Activated naive CD8-positive, alpha-beta T cell treated with anti-CD3 and anti-CD28 coated beads, Interleukin-2, amount 50 U/mL, for 24 hours (primary cell): ENCODE measurements around the gene ANXA7.
"Not testable (repeated sequence)": the region's sequence is repeated elsewhere in the genome, so short reads cannot be mapped to it uniquely, and the experiment has no call there.

Source experiments
- ATAC-seq: fragments of 150-1000 bp; cut with Tn5 transposase; one replicate; pipeline ENCODE4 v1.10.0; 2021
- DNase-seq: peaks from one replicate; pipeline ENCODE4 v3.0.0; 2021
- H3K27ac Mint-ChIP-seq: one replicate; pipeline ENCODE4 v1.8.0; 2021; ENCODE audit warnings: mild to moderate bottlenecking, mixed read lengths
- H3K27me3 Mint-ChIP-seq: one replicate; pipeline ENCODE4 v1.8.0; 2021; ENCODE audit warnings: mixed read lengths
- H3K36me3 Mint-ChIP-seq: one replicate; pipeline ENCODE4 v1.8.0; 2021; ENCODE audit warnings: low read depth, mixed read lengths
- H3K4me1 Mint-ChIP-seq: one replicate; pipeline ENCODE4 v1.8.0; 2021; ENCODE audit warnings: mixed read lengths
- H3K4me3 Mint-ChIP-seq: one replicate; pipeline ENCODE4 v1.8.0; 2021; ENCODE audit warnings: mild to moderate bottlenecking, moderate library complexity, mixed read lengths
- H3K9me3 Mint-ChIP-seq: one replicate; pipeline ENCODE4 v1.8.0; 2021; ENCODE audit warnings: mixed read lengths

Gene ANXA7

DNA sequence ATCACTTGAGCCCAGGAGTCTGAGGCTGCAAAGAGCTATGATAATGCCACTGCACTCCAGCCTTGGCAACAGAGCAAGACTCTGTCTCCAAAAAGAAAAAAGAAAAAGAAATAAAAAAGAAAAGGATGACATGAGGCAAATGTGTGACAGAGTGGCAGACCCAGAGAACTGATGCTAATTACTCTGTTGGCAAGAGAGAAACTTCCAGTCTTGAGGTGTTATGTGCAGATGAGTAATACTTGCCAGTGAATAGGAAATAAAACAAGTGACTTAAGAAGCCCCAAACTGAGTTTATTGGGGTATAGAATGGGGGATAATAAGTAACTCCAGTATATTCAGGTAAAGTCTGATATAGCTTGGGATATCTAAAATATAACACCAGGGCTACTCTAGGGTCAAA lies 9.5 kb upstream of the ANXA7 start:
- Mint-ChIP-seq H3K36me3 (peaks cover 31% of the 10 kb centered on the region), H3K27ac (no peak overlapping the region)
- ATAC-seq: peak; percentile 46

DNA sequence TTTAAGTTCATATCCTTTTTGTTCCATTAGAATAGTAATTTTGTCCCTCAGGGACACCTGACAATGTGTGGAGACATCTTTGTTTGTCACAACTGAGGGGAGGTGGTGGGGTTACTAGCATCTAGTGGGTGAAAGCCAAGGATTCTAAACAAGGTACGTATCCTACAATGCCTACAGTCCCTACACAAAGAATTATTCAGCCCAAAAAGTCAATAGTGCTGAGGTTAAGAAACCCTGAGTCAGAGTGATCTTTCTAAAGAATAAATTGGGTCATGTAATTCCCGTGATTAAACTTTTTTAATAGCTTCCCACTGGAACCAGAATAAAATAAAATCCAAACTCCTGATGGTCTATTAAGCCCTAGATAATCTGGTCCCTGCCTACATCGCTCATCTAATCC lies 2.7 kb upstream of the ANXA7 start:
- no peak overlapping the region for H3K27ac Mint-ChIP-seq
- no peak overlapping the region for H3K4me3 Mint-ChIP-seq
- H3K36me3 Mint-ChIP-seq: peaks cover 9% of the 10 kb centered on the region
- peaks cover 7% of the 10 kb centered on the region for H3K27me3 Mint-ChIP-seq
- peaks cover 32% of the 10 kb centered on the region for H3K4me1 Mint-ChIP-seq
- H3K9me3 Mint-ChIP-seq: no peaks in the 10 kb centered on the region
- ATAC-seq: no peak
- no peak for DNase-seq

More for the DNA sequence above, 9.5 kb upstream of the ANXA7 start:
- Mint-ChIP-seq H3K4me3 (no peak overlapping the region), H3K9me3 (no peaks in the 10 kb centered on the region), H3K27me3 (no peaks in the 10 kb centered on the region), H3K4me1 (peaks cover 13% of the 10 kb centered on the region)
- DNase-seq: no peak

DNA sequence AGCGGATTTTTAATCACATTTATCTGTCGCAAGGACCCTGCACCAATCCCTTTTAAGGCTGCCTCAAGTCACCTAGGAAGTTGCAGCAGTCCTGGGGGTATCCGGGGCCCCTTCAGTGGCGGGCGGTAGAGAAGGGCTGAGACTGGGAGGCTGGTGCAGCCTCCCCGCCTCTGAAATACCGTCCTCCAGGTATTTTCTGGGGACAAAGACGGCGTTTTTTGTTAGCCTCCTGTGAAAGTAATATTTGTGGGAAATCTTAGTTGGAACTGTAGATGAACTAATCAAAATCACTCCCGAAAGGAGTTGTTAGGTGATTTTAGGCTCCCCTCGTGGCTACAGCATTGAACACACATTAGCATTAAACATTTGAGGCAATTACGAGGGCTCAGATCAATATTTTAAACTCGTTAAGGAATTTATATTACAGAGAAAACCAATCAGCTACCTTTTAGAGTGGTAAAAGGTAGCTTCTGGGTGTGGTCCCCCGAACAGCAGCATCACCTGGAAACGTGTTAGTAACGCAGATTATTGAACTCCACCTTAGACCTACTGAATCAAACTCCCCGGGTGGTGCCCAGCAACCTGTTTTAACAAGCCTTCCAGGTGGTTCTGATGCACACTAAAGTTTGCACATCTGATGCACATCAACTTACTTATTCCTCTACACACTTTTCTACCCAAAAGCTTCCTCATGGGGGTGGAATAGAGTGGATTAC lies 530 bp upstream of the ANXA7 start:
- peaks cover 24% of the 10 kb centered on the region for H3K36me3 Mint-ChIP-seq
- peaks cover 52% of the 10 kb centered on the region for H3K4me1 Mint-ChIP-seq
- peaks cover 7% of the 10 kb centered on the region for H3K27me3 Mint-ChIP-seq
- H3K27ac Mint-ChIP-seq: peak overlapping the region; percentile 83
- ATAC-seq (no peak), DNase-seq (no peak)
- H3K9me3 Mint-ChIP-seq: no peaks in the 10 kb centered on the region
- H3K4me3 Mint-ChIP-seq: peak overlapping the region; percentile 95

DNA sequence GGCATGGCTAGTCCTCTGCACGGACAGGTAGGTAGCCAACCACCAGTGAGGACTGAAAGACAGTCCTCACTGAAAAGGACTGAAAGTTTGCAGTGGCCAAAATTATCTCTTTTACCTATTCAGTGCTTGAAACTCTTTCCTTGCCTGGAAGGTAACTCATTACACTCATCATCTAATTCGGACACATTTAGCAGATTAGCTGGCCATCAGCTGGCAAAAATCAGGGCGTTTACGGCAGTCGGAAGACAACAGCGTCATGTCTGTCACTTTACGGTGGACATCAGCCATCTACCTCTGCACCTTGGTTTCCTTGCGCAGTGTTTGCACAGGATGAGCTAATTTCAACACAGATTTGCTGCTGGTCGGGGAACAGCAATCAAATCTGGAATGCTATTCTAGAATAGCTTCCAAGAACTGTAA lies 740 bp downstream of the ANXA7 start:
- peaks cover 26% of the 10 kb centered on the region for H3K36me3 Mint-ChIP-seq
- peak; percentile 33 for ATAC-seq

DNA sequence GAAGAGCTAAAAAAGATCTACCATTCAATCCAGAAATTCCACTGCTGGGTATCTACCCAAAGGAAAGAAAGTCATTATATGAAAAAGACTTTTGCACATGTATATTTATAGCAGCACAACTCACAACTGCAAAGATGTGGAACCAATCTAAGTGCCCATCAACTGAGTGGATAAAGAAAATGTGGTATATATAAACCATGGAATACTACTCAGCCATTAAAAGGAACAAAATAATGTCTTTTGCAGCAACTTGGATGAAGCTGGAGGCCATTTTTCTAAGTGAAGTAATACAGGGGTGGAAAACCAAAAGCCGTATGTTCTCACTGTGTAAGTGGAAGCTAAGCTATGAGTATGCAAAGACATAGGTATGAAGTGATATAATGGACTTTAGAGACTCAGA lies 3.0 kb downstream of the ANXA7 start:
- H3K4me3 Mint-ChIP-seq: no peak overlapping the region
- no peaks in the 10 kb centered on the region for H3K9me3 Mint-ChIP-seq
- H3K4me1 Mint-ChIP-seq: peaks cover 78% of the 10 kb centered on the region
- ATAC-seq (no peak), DNase-seq (no peak)
- peaks cover 7% of the 10 kb centered on the region for H3K27me3 Mint-ChIP-seq
- peaks cover 38% of the 10 kb centered on the region for H3K36me3 Mint-ChIP-seq
- H3K27ac Mint-ChIP-seq: no peak overlapping the region

More for the DNA sequence above, 740 bp downstream of the ANXA7 start:
- no peaks in the 10 kb centered on the region for H3K9me3 Mint-ChIP-seq
- peaks cover 63% of the 10 kb centered on the region for H3K4me1 Mint-ChIP-seq
- peaks cover 7% of the 10 kb centered on the region for H3K27me3 Mint-ChIP-seq
- peak; percentile 41 for DNase-seq
- H3K4me3 Mint-ChIP-seq: peak overlapping the region; percentile 95
- H3K27ac Mint-ChIP-seq: peak overlapping the region; percentile 97

DNA sequence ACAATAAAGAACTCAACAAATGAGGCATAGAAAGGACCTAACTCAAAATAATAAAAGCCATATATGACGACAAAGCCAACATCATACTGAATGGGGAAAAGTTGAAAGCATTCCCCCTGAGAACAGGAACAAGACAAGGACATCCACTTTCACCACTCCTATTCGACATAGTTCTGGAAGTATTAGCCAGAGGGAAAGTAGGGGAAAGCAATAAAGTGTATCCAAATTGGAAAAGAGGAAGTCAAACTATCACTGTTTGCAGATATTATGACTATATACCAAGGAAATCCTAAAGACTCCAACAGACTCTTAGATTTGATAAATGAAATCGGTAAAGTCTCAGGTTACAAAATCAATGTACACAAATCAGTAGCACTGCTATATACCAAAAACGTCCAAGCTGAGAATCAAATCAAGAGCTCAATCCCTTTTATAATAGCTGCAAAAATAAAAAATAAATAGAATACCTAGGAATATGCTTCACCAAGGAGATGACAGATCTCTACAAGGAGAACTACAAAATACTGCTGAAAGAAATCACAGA lies 4.8 kb downstream of the ANXA7 start:
- ATAC-seq (no peak), DNase-seq (no peak)
- H3K36me3 Mint-ChIP-seq: peaks cover 38% of the 10 kb centered on the region
- no peaks in the 10 kb centered on the region for H3K9me3 Mint-ChIP-seq
- H3K4me3 Mint-ChIP-seq: no peak overlapping the region
- H3K27ac Mint-ChIP-seq: no peak overlapping the region
- peaks cover 76% of the 10 kb centered on the region for H3K4me1 Mint-ChIP-seq
- H3K27me3 Mint-ChIP-seq: no peaks in the 10 kb centered on the region

DNA sequence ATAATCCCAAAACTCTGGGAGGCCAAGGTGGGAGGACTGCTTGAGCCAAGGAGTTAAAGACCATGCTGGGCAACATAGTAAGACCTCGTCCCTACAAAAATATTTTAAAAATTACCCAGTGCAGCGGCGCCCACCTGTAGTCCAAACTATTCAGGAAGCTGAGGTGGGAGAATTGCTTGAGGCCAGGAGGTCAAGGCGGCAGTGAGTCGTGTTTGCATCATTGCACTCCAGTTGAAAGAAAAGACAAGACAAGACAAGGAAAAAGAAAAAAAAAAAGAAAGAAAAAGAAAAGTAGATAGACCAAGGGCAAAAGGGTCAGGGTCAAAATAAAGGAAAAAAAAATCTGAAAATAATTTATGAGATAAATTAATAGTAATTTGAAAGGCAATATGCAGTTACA lies 5.8 kb downstream of the ANXA7 start:
- no peak overlapping the region for H3K4me3 Mint-ChIP-seq
- no peaks in the 10 kb centered on the region for H3K9me3 Mint-ChIP-seq
- ATAC-seq (no peak), DNase-seq (no peak)
- H3K27me3 Mint-ChIP-seq: no peaks in the 10 kb centered on the region
- no peak overlapping the region for H3K27ac Mint-ChIP-seq
- peaks cover 78% of the 10 kb centered on the region for H3K4me1 Mint-ChIP-seq
- peaks cover 38% of the 10 kb centered on the region for H3K36me3 Mint-ChIP-seq

DNA sequence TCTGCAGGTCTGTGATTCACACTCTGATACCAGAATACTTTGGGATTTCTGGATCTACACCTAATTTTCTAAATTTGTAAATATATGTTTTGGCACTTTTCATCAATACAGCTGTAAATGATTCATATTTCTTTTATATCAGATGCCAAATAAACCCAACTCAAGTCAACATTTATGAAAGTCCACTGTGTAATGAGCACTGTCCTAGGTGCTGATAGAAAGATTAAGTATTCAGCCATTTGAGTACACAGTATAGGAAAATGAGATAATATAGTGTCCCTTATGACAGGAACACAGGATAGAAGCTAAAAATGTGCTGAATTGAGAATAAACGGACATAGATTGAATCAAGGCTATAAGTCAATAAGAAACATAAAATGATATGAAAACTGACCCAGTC lies 6.4 kb downstream of the ANXA7 start:
- Mint-ChIP-seq H3K27me3 (no peaks in the 10 kb centered on the region), H3K4me3 (no peak overlapping the region), H3K9me3 (no peaks in the 10 kb centered on the region), H3K27ac (no peak overlapping the region), H3K36me3 (peaks cover 34% of the 10 kb centered on the region), H3K4me1 (peaks cover 73% of the 10 kb centered on the region)
- DNase-seq: no peak
- ATAC-seq: no peak

DNA sequence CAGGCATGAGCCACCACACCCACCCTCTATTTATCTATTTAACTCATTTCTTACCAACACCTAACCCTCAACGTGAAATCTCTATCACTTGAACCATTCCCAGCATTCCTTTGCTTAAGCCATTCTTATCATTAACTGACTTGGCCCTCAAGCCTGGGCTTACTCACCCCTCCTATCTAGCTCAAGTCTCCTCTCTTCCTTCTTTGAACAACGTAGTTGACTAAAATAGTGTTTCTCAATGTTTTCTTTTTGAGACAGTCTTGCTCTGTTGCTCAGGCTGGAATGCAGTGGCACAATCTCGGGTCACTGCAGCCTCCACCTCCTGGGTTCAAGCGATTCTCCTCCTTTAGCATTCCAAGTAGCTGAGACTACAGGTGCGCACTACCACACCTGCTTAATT lies 7.0 kb downstream of the ANXA7 start:
- no peaks in the 10 kb centered on the region for H3K9me3 Mint-ChIP-seq
- H3K36me3 Mint-ChIP-seq: peaks cover 31% of the 10 kb centered on the region
- DNase-seq: no peak
- no peak overlapping the region for H3K4me3 Mint-ChIP-seq
- no peak for ATAC-seq
- no peaks in the 10 kb centered on the region for H3K27me3 Mint-ChIP-seq
- H3K4me1 Mint-ChIP-seq: peaks cover 67% of the 10 kb centered on the region
- no peak overlapping the region for H3K27ac Mint-ChIP-seq

DNA sequence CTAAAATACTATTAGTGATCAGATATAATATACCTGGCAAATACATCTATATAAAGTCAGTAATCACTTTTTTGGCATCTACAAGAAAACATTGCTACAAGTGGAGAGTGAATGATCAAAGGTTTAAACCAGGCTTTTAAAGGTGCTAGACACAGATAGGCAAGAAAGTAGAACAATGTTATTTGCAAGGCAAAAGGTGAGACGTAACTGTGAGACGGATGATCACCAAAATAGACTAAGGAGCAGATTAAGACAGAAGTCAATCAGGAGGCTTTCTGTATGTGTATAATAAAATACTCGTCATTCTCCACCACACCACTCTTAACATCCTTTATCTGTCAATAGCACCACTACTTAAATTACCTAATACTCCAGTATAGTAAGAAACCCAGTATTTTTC lies 8.3 kb downstream of the ANXA7 start:
- Mint-ChIP-seq H3K4me1 (peaks cover 58% of the 10 kb centered on the region), H3K27ac (no peak overlapping the region), H3K9me3 (no peaks in the 10 kb centered on the region), H3K4me3 (no peak overlapping the region), H3K27me3 (no peaks in the 10 kb centered on the region), H3K36me3 (peaks cover 23% of the 10 kb centered on the region)
- DNase-seq (no peak), ATAC-seq (no peak)

DNA sequence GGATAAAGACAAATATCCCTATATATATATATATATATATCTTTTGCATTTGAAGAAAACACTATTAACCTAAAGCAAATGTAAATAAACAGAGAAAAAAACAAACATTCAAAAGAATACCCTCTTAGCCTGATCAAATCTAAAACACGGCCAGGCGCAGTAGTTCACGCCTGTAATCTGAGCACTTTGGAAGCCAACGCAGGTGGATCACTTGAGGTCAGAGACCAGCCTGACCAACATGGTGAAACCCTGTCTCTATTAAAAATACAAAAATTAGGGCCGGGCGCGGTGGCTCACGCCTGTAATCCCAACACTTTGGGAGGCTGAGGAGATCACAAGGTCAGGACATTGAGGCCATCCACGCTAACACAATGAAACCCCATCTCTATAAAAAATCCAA lies 9.2 kb downstream of the ANXA7 start:
- H3K27ac Mint-ChIP-seq: no peak overlapping the region
- peaks cover 50% of the 10 kb centered on the region for H3K4me1 Mint-ChIP-seq
- ATAC-seq (no peak), DNase-seq (no peak)
- H3K27me3 Mint-ChIP-seq: no peaks in the 10 kb centered on the region
- H3K4me3 Mint-ChIP-seq: no peak overlapping the region
- H3K36me3 Mint-ChIP-seq: peaks cover 22% of the 10 kb centered on the region
- H3K9me3 Mint-ChIP-seq: no peaks in the 10 kb centered on the region

DNA sequence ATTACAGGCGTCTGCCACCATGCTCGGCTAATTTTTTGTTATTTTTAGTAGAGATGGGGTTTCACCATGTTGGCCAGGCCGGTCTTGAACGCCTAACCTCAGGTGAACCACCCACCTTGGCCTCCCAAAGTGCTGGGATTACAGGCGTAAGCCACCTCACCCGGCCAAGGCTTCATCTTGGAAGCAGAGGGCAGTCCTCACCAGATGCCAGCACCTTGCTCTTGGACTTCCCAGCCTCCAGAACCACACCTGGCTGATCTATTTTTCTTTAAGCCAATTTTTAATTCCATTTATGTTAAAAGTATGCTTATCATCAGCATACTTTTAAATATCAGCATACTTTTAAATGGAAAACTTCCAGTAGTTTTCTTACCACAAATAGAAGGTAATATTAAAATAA lies 12.2 kb downstream of the ANXA7 start:
- Mint-ChIP-seq H3K4me3 (no peak overlapping the region), H3K4me1 (peaks cover 24% of the 10 kb centered on the region), H3K27ac (no peak overlapping the region), H3K36me3 (peaks cover 17% of the 10 kb centered on the region), H3K9me3 (no peaks in the 10 kb centered on the region), H3K27me3 (no peaks in the 10 kb centered on the region)
- DNase-seq (no peak), ATAC-seq (no peak)

DNA sequence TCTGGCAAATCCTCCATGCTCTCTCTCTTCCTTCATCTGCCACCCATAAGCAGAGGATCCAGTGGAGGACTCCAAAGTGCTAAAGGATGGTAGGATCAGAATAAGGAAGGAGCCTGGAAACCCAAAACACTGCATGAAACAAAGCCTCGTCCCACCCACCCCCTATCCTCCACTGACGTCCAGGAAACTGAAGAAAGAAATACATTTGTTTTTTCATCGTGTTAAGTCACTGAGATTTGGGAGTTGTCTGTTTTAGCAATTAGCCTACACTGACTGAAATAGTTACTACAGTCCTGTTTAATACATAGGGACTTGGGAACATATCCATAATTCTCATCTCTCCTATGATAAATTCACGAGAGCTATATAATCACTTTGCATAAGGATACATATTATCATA lies 14.8 kb downstream of the ANXA7 start:
- peaks cover 11% of the 10 kb centered on the region for H3K4me1 Mint-ChIP-seq
- no peak for DNase-seq
- H3K36me3 Mint-ChIP-seq: peaks cover 39% of the 10 kb centered on the region
- H3K9me3 Mint-ChIP-seq: no peaks in the 10 kb centered on the region
- H3K27me3 Mint-ChIP-seq: no peaks in the 10 kb centered on the region
- no peak overlapping the region for H3K4me3 Mint-ChIP-seq
- H3K27ac Mint-ChIP-seq: no peak overlapping the region
- no peak for ATAC-seq

DNA sequence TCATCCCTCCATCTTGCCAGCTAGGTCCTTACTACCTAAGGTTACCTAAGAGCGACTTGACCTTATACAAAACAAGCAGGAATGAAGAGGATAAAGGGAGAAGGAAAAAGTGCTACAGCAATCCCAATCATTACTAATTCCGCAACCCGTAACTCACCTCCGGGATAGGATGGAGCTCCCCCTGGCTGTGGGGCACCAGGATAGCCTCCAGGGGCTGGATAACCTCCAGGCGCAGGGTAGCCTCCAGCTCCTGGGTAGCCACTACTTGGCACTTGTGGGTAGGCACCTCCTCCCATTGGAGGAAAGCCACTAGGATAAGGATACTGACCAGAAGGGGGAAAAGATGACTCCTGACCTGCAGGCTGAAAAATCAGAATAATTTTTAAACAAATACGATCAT lies 15.8 kb downstream of the ANXA7 start:
- no peak for DNase-seq
- H3K27me3 Mint-ChIP-seq: no peaks in the 10 kb centered on the region

DNA sequence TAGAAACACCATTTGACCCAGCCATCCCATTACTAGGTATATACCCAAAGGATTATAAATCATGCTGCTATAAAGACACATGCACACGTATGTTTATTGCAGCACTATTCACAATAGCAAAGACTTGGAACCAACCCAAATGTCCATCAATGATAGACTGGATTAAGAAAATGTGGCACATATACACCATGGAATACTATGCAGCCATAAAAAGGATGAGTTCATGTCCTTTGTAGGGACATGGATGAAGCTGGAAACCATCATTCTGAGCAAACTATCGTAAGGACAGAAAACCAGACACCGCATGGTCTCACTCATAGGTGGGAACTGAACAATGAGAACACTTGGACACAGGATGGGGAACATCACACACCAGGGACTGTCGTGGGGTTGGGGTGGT lies 19.5 kb downstream of the ANXA7 start:
- not testable (repeated sequence) for H3K27ac Mint-ChIP-seq, H3K4me1 Mint-ChIP-seq, H3K4me3 Mint-ChIP-seq, H3K27me3 Mint-ChIP-seq, DNase-seq, ATAC-seq, H3K9me3 Mint-ChIP-seq
- peaks cover 54% of the 10 kb centered on the region for H3K36me3 Mint-ChIP-seq

More for the DNA sequence above, 15.8 kb downstream of the ANXA7 start:
- no peaks in the 10 kb centered on the region for H3K9me3 Mint-ChIP-seq
- ATAC-seq: no peak
- H3K4me3 Mint-ChIP-seq: no peak overlapping the region
- no peak overlapping the region for H3K27ac Mint-ChIP-seq
- H3K36me3 Mint-ChIP-seq: peaks cover 46% of the 10 kb centered on the region
- H3K4me1 Mint-ChIP-seq: peaks cover 4% of the 10 kb centered on the region
